Common myeloid progenitor, CD34-positive (primary cell): ENCODE measurements around the gene OVOL2.
"Not testable (repeated sequence)": the region's sequence is repeated elsewhere in the genome, so short reads cannot be mapped to it uniquely, and the experiment has no call there.

Source experiments
- CTCF ChIA-PET: fragments of 350-600 bp; sonication (Branson Sonifier 250); formaldehyde crosslinking; loops from one replicate; lab custom pipeline; 2021; ENCODE audit warnings: antibody characterized with exemption; lab: Charles Lee
- POLR2A ChIA-PET: fragments of 350-600 bp; sonication (Branson Sonifier 250); formaldehyde crosslinking; loops from one replicate; lab custom pipeline; 2021; ENCODE audit warnings: antibody characterized with exemption; lab: Charles Lee
- DNase-seq, 3 donors: peaks; one replicate each; pipeline versions ENCODE4 v3.0.0 to v3.0.0-alpha.2; 2013
- H3K27ac ChIP-seq, 2 experiments: 1 replicate in 1 of 2; 2 replicates in 1 of 2; pipeline ENCODE4 v1.7.0; 2013; ENCODE audit warnings: inconsistent platforms in 2 of 2, low read length in 2 of 2, mild to moderate bottlenecking in 2 of 2, low read depth in 1 of 2, moderate library complexity in 1 of 2; ENCODE audit not compliant: severe bottlenecking in 2 of 2, insufficient read depth in 1 of 2, poor library complexity in 1 of 2
- H3K27me3 ChIP-seq, 5 experiments: replicated peaks in 2 of 5; 1 replicate in 3 of 5; 2 replicates in 2 of 5; pipeline versions ENCODE4 v1.6.1 to v1.7.0; 2013; ENCODE audit warnings: low read length in 4 of 5, mild to moderate bottlenecking in 2 of 5, moderate library complexity in 2 of 5, inconsistent platforms in 1 of 5; ENCODE audit not compliant: insufficient read depth in 5 of 5, control insufficient read depth in 4 of 5
- H3K36me3 ChIP-seq, 4 experiments: 1 replicate in 2 of 4; 2 replicates in 2 of 4; pipeline versions ENCODE4 v1.6.1 to v1.7.0; 2013; ENCODE audit warnings: low read length in 3 of 4, control low read depth in 1 of 4, mild to moderate bottlenecking in 1 of 4; ENCODE audit not compliant: control insufficient read depth in 4 of 4, insufficient read depth in 4 of 4
- H3K4me1 ChIP-seq, 4 experiments: 1 replicate in 3 of 4; 2 replicates in 1 of 4; pipeline versions ENCODE4 v1.6.1 to v1.7.1; 2013; ENCODE audit warnings: low read length in 3 of 4, mild to moderate bottlenecking in 3 of 4, control low read depth in 1 of 4, inconsistent platforms in 1 of 4, moderate library complexity in 1 of 4; ENCODE audit not compliant: control insufficient read depth in 4 of 4, insufficient read depth in 4 of 4; ENCODE audit errors: control extremely low read depth in 1 of 4
- H3K4me3 ChIP-seq, 7 experiments: 1 replicate in 4 of 7; 2 replicates in 3 of 7; pipeline versions ENCODE4 v1.5.1 to v1.7.0; 2013; ENCODE audit warnings: mild to moderate bottlenecking in 7 of 7, low read length in 6 of 7, moderate library complexity in 6 of 7, inconsistent platforms in 2 of 7, low read depth in 2 of 7, control low read depth in 1 of 7; ENCODE audit not compliant: insufficient read depth in 4 of 7, control insufficient read depth in 1 of 7; ENCODE audit errors: extremely low read depth in 1 of 7
- H3K9me3 ChIP-seq, 5 experiments: 1 replicate in 4 of 5; 2 replicates in 1 of 5; pipeline versions ENCODE4 v1.6.1 to v1.7.1; 2013; ENCODE audit warnings: low read length in 4 of 5, mild to moderate bottlenecking in 2 of 5, inconsistent platforms in 1 of 5, low read depth in 1 of 5, moderate library complexity in 1 of 5; ENCODE audit not compliant: control insufficient read depth in 4 of 5, insufficient read depth in 2 of 5; ENCODE audit errors: control extremely low read depth in 1 of 5
- WGBS: methylation state at CpG from one replicate; pipeline ENCODE4 v1.1.5; 2013; ENCODE audit not compliant: insufficient coverage; 5-methylcytosine and 5-hydroxymethylcytosine counted together

OVOL2 gene

GRCh38 chr20:18091623-18092022 lies 33.9 kb upstream of the OVOL2 start:
- Histone ChIP-seq H3K9me3 (no peaks in the 10 kb centered on the region), H3K4me3 (no peak overlapping the region), H3K27ac (no peak overlapping the region), H3K36me3 (no peaks in the 10 kb centered on the region), H3K27me3 (peaks cover 0 to 3% (median 2%) of the 10 kb centered on the region in 5 experiments), H3K4me1 (no peaks in the 10 kb centered on the region)
- no peak for DNase-seq
- WGBS: 90% methylated on average over 3 of the region's 7 CpGs
- POLR2A ChIA-PET: no interaction called here
- CTCF ChIA-PET: no interaction called here

- POLR2A ChIA-PET: no interaction called here
- 98% methylated on average over 10 of the region's 10 CpGs for WGBS
- no peaks in the 10 kb centered on the region for H3K36me3 ChIP-seq
- no peaks in the 10 kb centered on the region for H3K4me1 ChIP-seq
- no peak for DNase-seq
- H3K27ac ChIP-seq: no peak overlapping the region
- CTCF ChIA-PET: no interaction called here
- H3K4me3 ChIP-seq: no peak overlapping the region
- H3K9me3 ChIP-seq: no peaks in the 10 kb centered on the region
- H3K27me3 ChIP-seq: peaks cover 0 to 3% (median 2%) of the 10 kb centered on the region in 5 experiments
Observed at GRCh38 chr20:18090477-18090876, 32.8 kb upstream of the OVOL2 start.

GRCh38 chr20:18090044-18090443 lies 32.3 kb upstream of the OVOL2 start:
- Histone ChIP-seq H3K4me1 (no peaks in the 10 kb centered on the region), H3K9me3 (no peaks in the 10 kb centered on the region), H3K27ac (no peak overlapping the region), H3K36me3 (no peaks in the 10 kb centered on the region), H3K27me3 (peaks cover 0 to 3% (median 2%) of the 10 kb centered on the region in 5 experiments), H3K4me3 (no peak overlapping the region)
- ChIA-PET POLR2A (no interaction called here), CTCF (no interaction called here)
- no peak for DNase-seq
- WGBS: 75% methylated on average over 3 of the region's 3 CpGs

- CTCF ChIA-PET, H3K4me1 ChIP-seq, H3K9me3 ChIP-seq, POLR2A ChIA-PET, H3K36me3 ChIP-seq, H3K27ac ChIP-seq, DNase-seq, H3K27me3 ChIP-seq, H3K4me3 ChIP-seq: not testable (repeated sequence)
- WGBS: 97% methylated on average over 9 of the region's 11 CpGs
Observed at GRCh38 chr20:18088841-18089240, 31.1 kb upstream of the OVOL2 start.

- H3K9me3 ChIP-seq: not testable (repeated sequence)
Observed at GRCh38 chr20:18088298-18088697, 30.6 kb upstream of the OVOL2 start.

GRCh38 chr20:18087054-18087453 lies 29.3 kb upstream of the OVOL2 start:
- Histone ChIP-seq H3K27me3 (peaks cover 0 to 2% (median 0%) of the 10 kb centered on the region in 5 experiments), H3K27ac (no peak overlapping the region), H3K4me3 (no peak overlapping the region), H3K9me3 (no peaks in the 10 kb centered on the region), H3K4me1 (no peaks in the 10 kb centered on the region), H3K36me3 (no peaks in the 10 kb centered on the region)
- ChIA-PET POLR2A (no interaction called here), CTCF (no interaction called here)
- no peak for DNase-seq
- 89% methylated on average over 5 of the region's 6 CpGs for WGBS

More at GRCh38 chr20:18088298-18088697, 30.6 kb upstream of the OVOL2 start:
- H3K36me3 ChIP-seq, H3K27me3 ChIP-seq, DNase-seq, H3K4me3 ChIP-seq, H3K27ac ChIP-seq, CTCF ChIA-PET, H3K4me1 ChIP-seq, POLR2A ChIA-PET: not testable (repeated sequence)
- WGBS: 86% methylated on average over 3 of the region's 3 CpGs

- H3K9me3 ChIP-seq, H3K4me3 ChIP-seq, H3K27me3 ChIP-seq, CTCF ChIA-PET, H3K27ac ChIP-seq, H3K4me1 ChIP-seq, DNase-seq, H3K36me3 ChIP-seq, POLR2A ChIA-PET: not testable (repeated sequence)
- 93% methylated on average over 5 of the region's 9 CpGs for WGBS
Observed at GRCh38 chr20:18080836-18081235, 23.1 kb upstream of the OVOL2 start.
